GM21360 (cell line): ENCODE results near the gene IRAK3.
"Not testable (repeated sequence)": the region's sequence is repeated elsewhere in the genome, so short reads cannot be mapped to it uniquely, and the experiment has no call there.

ENCODE experiments used
- ATAC-seq: cut with Tn5 transposase; IDR thresholded peaks from one replicate; pipeline ENCODE4 v1.9.1; 2021; ENCODE audit warnings: mild to moderate bottlenecking, moderate library complexity; ENCODE audit not compliant: unreplicated experiment

The IRAK3 gene

GRCh38 chr12:66211573-66211972, 22.6 kb downstream of the IRAK3 start:
- not testable (repeated sequence) for ATAC-seq

- ATAC-seq: not testable (repeated sequence)
Measured at GRCh38 chr12:66213011-66213410, 24.0 kb downstream of the IRAK3 start.

- no peak for ATAC-seq
Measured at GRCh38 chr12:66217342-66217917, 28.4 kb downstream of the IRAK3 start.

GRCh38 chr12:66228462-66228861, 39.4 kb downstream of the IRAK3 start:
- no peak for ATAC-seq

- no peak for ATAC-seq
Measured at GRCh38 chr12:66232263-66232662, 43.2 kb downstream of the IRAK3 start.

- ATAC-seq: peak; percentile 88
Measured at GRCh38 chr12:66234037-66234693, 45.2 kb downstream of the IRAK3 start.

- peak; percentile 43 for ATAC-seq
Measured at GRCh38 chr12:66234773-66235625, 46.0 kb downstream of the IRAK3 start.

DNA sequence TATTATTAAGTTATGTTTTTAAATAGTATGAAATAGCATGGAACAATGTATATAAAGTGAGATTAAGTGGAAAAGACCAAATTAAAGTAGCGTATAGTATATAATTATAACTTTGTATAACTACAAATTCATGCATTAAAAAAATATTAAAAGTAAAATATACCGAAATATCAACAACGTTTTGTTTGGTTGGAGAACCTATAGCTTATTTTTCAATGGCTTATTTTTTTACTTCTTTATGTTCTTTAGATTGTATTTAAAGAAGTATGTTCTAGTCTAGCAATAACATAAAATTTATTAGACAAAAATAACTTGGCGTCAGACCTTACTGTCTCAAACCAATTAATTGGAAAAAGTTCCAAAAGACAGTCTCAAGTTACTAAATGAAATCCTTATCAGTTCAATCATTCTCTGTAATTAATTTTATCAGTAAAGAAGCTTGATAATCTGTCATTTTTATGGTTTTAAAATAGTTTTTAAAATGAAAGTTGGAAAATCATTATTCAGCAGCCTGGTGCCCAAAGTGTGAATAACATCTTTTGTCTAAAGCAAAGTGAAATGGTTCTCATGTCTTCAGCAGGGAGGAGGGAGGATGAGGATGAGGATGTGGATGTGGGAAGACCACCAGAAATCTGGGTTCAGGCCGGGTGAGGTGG, 46.7 kb downstream of the IRAK3 start:
- no peak for ATAC-seq

- not testable (repeated sequence) for ATAC-seq
Measured at GRCh38 chr12:66236282-66236675, 47.3 kb downstream of the IRAK3 start.

DNA sequence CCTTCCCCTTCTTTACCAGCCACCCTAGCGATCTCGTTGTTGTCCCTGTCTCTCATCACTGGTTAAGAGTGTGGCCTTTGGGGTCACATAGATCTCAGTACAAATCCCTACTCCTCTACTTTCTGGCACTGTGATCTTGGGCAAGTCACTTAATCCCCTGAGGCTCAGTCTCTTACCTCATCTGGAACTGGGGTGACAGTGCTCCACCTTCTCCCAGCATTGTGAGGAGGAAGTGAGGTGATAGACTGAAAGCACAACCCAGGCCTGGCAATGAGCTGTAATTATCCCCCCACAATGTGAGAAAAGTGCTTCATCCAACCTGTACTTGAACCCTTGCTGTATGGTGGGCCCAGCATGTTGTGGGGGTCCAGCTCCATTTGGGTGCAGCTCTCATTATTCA, 48.0 kb downstream of the IRAK3 start:
- ATAC-seq: no peak

DNA sequence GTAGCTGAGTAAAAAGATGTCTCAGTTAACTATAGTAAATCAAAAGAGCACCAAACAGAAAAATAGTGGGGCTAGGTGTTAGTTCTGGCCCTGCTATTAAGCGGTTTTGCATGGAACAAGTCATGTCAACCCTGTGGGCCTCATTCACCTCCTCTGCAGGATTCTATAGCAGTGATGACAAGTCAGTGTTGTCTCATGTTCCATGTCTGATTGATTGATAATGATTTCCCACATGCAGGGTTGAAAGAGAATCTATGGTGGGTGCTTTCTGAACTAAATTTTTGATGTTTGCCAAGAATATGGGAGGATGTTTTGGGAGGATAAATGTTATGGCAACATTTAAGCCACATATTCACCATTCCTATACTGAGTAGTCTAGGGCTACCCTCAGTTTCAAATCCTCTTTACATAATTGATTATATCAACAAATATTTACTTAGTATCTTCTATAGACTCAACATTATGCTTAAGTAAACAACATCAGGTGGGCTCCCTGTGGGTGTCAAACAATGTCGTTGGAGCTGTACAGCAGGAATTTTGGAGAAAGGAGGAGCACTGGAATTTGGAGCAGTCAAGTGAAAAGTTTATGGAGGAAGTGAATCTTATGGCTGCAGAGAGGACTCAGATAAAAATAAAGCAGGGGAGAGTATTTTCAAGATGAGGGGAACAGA, 48.6 kb downstream of the IRAK3 start:
- no peak for ATAC-seq

GRCh38 chr12:66239295-66239694, 50.3 kb downstream of the IRAK3 start:
- no peak for ATAC-seq

DNA sequence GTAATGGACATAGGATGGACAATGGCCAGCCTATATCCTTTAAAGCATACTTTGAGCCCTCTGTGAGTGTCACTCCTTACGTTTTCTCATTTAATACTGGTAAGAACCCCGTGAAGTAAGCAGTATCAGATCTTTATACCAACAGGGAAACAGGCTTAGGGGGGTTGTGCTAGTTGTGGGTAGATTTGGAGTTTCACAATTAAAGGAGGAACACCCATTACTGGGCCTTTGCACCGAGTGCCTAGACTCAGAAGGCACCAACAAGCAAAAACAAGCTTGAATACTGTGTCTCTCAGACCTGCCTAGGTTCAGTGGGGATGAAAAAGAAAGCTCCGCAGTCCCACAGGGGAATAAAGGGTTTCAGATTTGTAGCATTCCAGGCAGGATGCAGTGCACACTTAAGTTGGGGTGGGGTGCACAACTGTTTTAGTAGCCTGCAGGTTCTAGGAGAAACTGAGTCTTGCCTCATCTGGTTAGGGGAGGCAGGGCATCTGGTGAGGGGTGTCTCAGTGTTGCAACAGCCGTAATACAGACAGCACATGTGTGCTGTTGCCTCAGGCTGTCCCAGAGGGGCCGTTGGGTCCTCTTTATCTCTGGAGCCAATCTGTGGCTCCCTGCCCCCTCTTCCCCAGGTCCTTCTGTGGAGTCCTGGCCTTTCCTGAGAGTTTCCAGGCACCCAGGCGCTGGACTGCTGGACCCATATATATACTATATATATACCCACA, 51.2 kb downstream of the IRAK3 start:
- no peak for ATAC-seq

DNA sequence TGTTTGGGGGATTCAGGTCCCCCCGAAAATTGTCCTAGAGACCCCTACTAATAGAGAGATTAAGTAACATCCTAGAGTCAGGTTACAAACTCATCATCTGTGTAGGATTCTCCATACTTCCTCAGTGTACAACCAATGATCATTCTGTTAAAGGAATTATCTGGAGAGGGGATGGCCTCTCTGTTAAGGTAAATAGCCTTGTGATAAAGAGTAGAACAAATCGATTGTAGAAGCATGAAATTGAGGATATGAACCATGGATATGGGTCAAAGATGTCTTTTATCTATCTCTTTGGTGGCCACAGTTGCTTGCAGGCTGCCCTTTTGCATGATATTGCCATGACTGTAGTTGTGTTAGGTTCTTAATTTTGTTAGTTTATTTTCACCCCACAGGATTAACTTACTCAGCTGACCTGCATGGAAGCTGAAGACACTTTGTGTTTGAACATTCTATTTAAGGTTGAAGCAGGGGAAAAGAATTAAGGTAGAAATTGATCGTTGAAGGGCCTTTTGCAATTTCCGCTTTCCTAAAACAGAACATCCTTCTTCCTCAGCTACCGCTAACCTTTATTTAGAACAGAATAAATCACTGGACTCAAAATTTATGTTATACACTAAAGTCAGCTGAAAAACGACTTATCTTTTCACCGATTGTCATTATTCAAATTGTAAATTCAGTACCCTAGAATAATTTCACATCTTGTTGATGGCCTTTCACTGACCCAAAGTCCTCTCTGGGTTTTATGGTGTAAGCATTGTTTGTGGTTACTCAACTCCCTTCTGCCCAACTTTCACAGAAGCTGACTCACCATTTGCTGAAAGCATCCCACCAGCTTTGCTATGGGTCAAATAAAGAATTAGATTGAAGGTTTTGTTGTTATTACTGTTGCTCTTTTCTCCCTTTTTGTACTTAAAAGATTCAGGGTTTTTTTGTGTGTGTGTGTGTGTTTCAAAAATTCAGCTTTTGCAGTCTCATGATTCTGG, 52.3 kb downstream of the IRAK3 start:
- no peak for ATAC-seq

GRCh38 chr12:66242311-66242710, 53.3 kb downstream of the IRAK3 start:
- no peak for ATAC-seq

DNA sequence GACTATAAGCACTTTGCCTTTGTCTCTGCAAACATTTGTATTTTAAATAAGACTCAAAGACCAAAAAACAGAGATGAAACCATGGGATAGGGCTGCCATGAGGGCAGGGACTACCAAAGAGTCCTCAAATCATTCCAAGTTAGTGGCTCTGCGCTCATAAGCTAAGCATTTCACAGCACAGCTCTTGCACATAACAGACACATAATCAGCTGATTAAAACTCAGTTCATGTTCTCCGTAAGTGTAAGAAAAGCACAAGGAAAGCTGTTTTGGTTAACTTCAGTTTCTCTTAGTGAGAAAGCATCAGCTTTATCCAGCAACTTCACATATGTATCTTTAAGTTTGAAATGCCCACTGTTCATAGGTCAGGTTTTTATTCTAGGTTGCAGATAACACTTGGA, 54.9 kb downstream of the IRAK3 start:
- ATAC-seq: no peak

GRCh38 chr12:66244446-66244845, 55.4 kb downstream of the IRAK3 start:
- ATAC-seq: no peak

- no peak for ATAC-seq
Measured at GRCh38 chr12:66247741-66248140, 58.7 kb downstream of the IRAK3 start.

- no peak for ATAC-seq
Measured at GRCh38 chr12:66251049-66251448, 62.0 kb downstream of the IRAK3 start.
